Left colon (tissue), 2 donors: ENCODE data around the gene ARMH4. TPM values are rescaled to one million over a fixed set of nuclear protein-coding genes. Genes with fewer than 3 reads are reported as not detected.

Source experiments
- ATAC-seq: fragments of 200-7000 bp; cut with Tn5 transposase; one replicate; pipeline ENCODE4 v1.9.1; 2020; ENCODE audit warnings: mild to moderate bottlenecking, moderate library complexity
- DNase-seq, 2 donors: peaks; one replicate each; pipeline ENCODE4 v3.0.0-alpha.2; 2020
- intact Hi-C, 2 donors: fragments of 100-400 bp; cut with DNase I in 1 of 2; cut with micrococcal nuclease in 1 of 2; formaldehyde crosslinking; loops; one replicate each; pipeline versions ENCODE4 v1.11.2 to v1.14.0; 2022; cut with DNase I, micrococcal nuclease
- total RNA-seq, 2 donors: library from RNA; stranded (reverse); fragmentation: NEBNext Ultra II Directional; extraction: Animal tissue kit (Norgen Biotek cat#: 25700); gene quantifications; one replicate each; pipeline ENCODE4 v1.2.1, GENCODE V29; 2021
- donor health status: DM: no; HTN: no; CAD: no.
- donor health status: DM: yes; HTN: yes; CAD: no.

The ARMH4 gene
- total RNA-seq, 2 donors from 2014 or later: 0.82 to 2.7 TPM

- intact Hi-C loops: no loop called here
- ATAC-seq: no peak
- no peak for DNase-seq
These were observed 165.0 kb downstream of the ARMH4 start for GRCh38 chr14:57987051-57987450.

- ATAC-seq (no peak), DNase-seq (no peak)
- intact Hi-C loops: no loop called here
These were observed 169.0 kb downstream of the ARMH4 start for GRCh38 chr14:57982804-57983634.

- no peak for DNase-seq
- intact Hi-C loops: no loop called here
- ATAC-seq: no peak
These were observed 170.0 kb downstream of the ARMH4 start for GRCh38 chr14:57981817-57982560.

GRCh38 chr14:57979376-57980048 lies 172.5 kb downstream of the ARMH4 start:
- no peak for DNase-seq
- intact Hi-C loops: no loop called here
- ATAC-seq: no peak

- intact Hi-C loops: no loop called here
- no peak for ATAC-seq
- no peak for DNase-seq
These were observed 175.3 kb downstream of the ARMH4 start for GRCh38 chr14:57976701-57977100.

DNA sequence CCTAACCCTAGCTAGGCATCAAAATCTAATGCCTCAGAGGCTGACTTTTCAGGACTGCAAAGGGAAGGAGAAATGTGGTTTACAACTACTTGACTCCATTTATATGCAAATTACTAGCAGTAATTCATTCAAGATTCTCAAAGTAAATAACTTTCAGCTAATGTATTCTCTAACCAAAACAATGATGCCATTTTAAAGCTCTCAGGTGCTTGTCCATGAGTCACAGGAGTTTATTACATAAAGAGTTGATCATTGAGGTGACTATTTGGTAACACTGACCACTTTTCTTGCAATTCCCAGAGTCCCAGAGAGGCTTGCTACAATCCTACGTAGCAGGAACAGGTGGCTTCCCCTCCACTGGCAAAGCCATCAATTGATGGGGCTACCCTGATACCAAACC lies 177.1 kb downstream of the ARMH4 start:
- intact Hi-C loops: no loop called here
- DNase-seq (no peak), ATAC-seq (no peak)

DNA sequence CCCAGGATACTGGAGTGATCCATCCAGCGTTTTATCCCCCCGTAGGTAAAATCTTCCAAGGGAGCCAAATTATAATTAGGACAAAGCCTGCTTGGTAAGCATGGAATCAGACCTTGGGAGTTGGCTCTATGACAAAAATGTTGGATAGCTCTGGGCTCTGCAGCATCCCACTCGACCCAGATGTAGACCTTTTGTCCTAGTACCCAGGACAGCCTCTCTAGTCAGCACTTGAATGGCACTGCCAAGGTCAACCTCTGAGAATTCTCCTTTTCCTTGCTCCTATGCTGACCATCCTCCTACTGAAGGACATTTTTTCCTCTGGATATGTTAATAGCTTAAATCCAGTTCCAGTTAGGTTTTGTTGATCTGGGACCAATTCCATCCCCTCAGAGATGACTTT lies 181.4 kb downstream of the ARMH4 start:
- no peak for ATAC-seq
- DNase-seq: no peak
- intact Hi-C loops: no loop called here

DNA sequence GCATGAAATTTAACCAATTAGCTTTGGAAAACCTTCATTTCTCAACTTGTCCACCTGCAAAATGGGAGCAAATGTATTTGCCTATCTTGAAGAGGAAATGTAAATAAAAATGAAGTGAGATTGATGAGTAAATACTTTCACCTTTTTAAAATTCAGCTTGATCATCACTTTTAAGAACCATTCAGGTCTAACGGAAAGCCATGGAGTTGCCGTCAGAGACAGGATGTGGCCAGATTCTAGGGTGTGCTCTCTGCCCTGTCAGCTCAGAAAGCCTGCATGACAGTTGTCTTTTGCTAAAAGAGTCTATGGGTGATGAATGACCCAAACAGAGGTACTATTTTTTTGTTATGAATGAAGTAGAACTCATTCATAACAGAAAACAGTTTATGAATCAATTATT lies 181.8 kb downstream of the ARMH4 start:
- intact Hi-C loops: no loop called here
- ATAC-seq (no peak), DNase-seq (no peak)

- intact Hi-C loops: no loop called here
- ATAC-seq: no peak
- DNase-seq: no peak
These were observed 188.9 kb downstream of the ARMH4 start for GRCh38 chr14:57963071-57963470.

GRCh38 chr14:57962325-57963035 lies 189.5 kb downstream of the ARMH4 start:
- DNase-seq (no peak), ATAC-seq (no peak)
- intact Hi-C loops: no loop called here

DNA sequence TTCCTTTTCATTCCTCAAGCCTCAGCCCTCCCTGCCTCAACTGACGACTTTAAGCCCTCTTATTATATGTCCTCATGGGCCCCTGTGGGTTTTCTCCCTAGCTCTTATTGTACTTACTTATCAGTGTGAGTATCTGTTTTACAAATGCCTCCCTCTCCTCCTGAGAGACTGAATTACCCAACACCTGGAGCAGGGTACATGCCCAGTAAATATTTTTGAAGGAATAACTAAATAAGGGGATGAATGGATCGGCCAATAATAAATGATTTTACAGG lies 190.3 kb downstream of the ARMH4 start:
- no peak for ATAC-seq
- intact Hi-C loops: no loop called here
- DNase-seq: no peak

DNA sequence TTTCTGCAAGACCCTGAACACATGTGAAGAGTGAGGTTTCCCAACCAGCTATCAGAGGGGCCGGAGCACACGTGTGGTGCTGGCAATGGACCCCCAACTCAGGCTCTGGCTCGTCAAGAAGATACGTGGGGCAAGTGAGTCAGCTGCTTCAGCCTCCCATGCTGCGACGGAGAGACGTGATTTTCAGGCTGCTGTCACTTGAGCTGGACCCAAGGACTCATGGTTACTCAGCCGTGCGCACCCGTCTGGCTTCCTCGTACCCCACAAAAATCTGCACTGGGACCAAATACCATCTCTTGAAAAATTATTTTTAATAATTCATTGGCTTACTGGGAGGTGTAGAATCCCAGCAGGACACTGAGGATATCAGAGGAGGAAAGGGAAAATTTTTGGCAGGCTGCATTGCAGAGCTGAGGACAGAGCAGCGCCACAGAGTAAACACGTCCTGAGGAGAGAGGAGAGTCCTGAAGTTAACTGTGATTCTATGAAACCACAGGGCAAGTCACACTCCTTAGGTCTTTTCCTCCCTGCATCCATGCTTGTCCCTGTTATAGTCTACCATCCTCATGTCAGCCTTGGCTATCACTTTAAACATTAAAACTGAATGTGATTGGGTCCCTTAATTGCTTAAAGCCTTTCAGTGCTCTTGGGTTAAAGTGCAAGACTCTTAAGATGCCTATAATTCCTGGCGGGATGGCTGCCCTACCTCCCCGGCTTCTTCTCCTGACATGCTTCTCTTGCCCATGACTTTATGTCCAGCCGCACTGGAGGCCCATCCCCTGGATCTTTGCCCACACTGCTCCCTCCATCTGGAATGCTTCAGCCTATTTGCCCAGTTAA lies 190.8 kb downstream of the ARMH4 start:
- ATAC-seq (no peak), DNase-seq (no peak)
- intact Hi-C loops: no loop called here

DNA sequence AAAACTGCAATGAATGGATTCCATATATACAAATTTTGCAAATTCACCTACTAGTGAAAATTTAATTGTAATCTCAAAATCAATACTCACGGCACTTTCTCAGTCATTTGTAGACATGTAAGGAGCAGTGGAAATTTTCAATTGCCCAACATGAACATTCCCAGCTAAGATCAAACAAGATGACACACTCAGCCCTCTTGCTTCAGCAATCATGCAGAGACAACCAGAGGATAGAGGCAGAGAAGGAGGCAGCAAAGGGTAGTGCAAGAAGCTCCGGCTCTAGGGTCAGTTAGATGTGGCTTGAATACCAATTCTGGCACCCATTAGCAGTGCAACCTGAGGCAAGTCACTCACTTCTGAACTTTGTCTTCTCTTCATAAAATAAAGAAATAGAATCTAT lies 194.6 kb downstream of the ARMH4 start:
- ATAC-seq: no peak
- intact Hi-C loops: no loop called here
- no peak for DNase-seq

Other genes starting within 250 kb of the ARMH4 start
- gene ACTR10, start 47.9 kb upstream of the ARMH4 start, total RNA-seq: 10 to 100 TPM; 52.9 to 53.8 TPM
- gene PSMA3, start 92.6 kb upstream of the ARMH4 start, total RNA-seq: 100 to 1,000 TPM; 100 to 138 TPM
- gene ARID4A, start 146.3 kb upstream of the ARMH4 start, total RNA-seq: 10 to 100 TPM; 23.4 to 34.0 TPM
- gene TOMM20L, start 243.7 kb upstream of the ARMH4 start, total RNA-seq: under 1 TPM; 0.73 to 0.79 TPM